Loucy (cell line): Measurements from ENCODE around the gene PDGFD.

ENCODE experiments used
- H2AFZ ChIP-seq: fragments of 200-600 bp; sonication (generic); 2 replicates; pipeline ENCODE4 v1.6.0; 2016; ENCODE audit warnings: antibody characterized with exemption, mild to moderate bottlenecking, low read length, moderate library complexity
- H3F3A ChIP-seq: fragments of 200-600 bp; 2 replicates; pipeline ENCODE4 v1.6.0; 2016; ENCODE audit warnings: antibody characterized with exemption, low read depth, mild to moderate bottlenecking
- H3K27me3 ChIP-seq: fragments of 200-600 bp; sonication (generic); 2 replicates; pipeline ENCODE4 v1.6.1; 2014; ENCODE audit warnings: low read length, mild to moderate bottlenecking; ENCODE audit not compliant: insufficient read depth, poor library complexity, severe bottlenecking
- H3K36me3 ChIP-seq: fragments of 200-600 bp; sonication (generic); 2 replicates; pipeline ENCODE4 v1.6.1; 2016; ENCODE audit warnings: low read length; ENCODE audit not compliant: insufficient read depth
- H3K4me1 ChIP-seq: fragments of 200-600 bp; sonication (generic); 2 replicates; pipeline ENCODE4 v1.5.1; 2014; ENCODE audit warnings: low read length, mild to moderate bottlenecking; ENCODE audit not compliant: insufficient read depth, poor library complexity, severe bottlenecking
- H3K4me2 ChIP-seq: fragments of 200-600 bp; sonication (generic); 2 replicates; pipeline ENCODE4 v1.6.0; 2014; ENCODE audit warnings: antibody characterized with exemption, low read length, low read depth, mild to moderate bottlenecking; ENCODE audit not compliant: poor library complexity, severe bottlenecking
- H3K4me3 ChIP-seq: fragments of 200-600 bp; sonication (generic); 2 replicates; pipeline ENCODE4 v1.5.1; 2014; ENCODE audit warnings: low read length, mild to moderate bottlenecking, mixed read lengths; ENCODE audit not compliant: poor library complexity, severe bottlenecking
- H3K79me2 ChIP-seq: fragments of 200-600 bp; sonication (generic); 2 replicates; pipeline ENCODE4 v1.6.1; 2014; ENCODE audit warnings: low read length; ENCODE audit not compliant: insufficient read depth
- H3K9ac ChIP-seq: fragments of 200-600 bp; sonication (generic); 2 replicates; pipeline ENCODE4 v1.6.0; 2014; ENCODE audit warnings: mild to moderate bottlenecking, low read depth, low read length, moderate library complexity; ENCODE audit not compliant: poor library complexity, severe bottlenecking
- H3K9me2 ChIP-seq: fragments of 200-600 bp; sonication (generic); replicated peaks from 2 replicates; pipeline ENCODE4 v1.6.1; 2016; ENCODE audit warnings: low read depth, low read length, mixed read lengths
- H3K9me3 ChIP-seq: fragments of 200-600 bp; sonication (generic); 2 replicates; pipeline ENCODE4 v1.6.1; 2014; ENCODE audit warnings: mild to moderate bottlenecking, antibody characterized with exemption, low read length, low read depth; ENCODE audit not compliant: insufficient read depth
- H4K20me1 ChIP-seq: fragments of 200-600 bp; sonication (generic); 2 replicates; pipeline ENCODE4 v1.6.0; 2014; ENCODE audit warnings: antibody characterized with exemption, low read length, mild to moderate bottlenecking; ENCODE audit not compliant: insufficient read depth, poor library complexity, severe bottlenecking
- EZH2phosphoT487 ChIP-seq: fragments of 200-600 bp; IDR thresholded peaks from 2 replicates; pipeline ENCODE4 v1.6.1; 2018; ENCODE audit warnings: antibody characterized with exemption, mild to moderate bottlenecking, moderate library complexity, borderline replicate concordance
- TF ChIP-seq, protein P1 (sequence below): fragments of 200-600 bp; sonication (generic); conservative IDR thresholded peaks from 2 replicates; pipeline ENCODE4 v1.5.1; 2014; ENCODE audit warnings: mild to moderate bottlenecking, antibody characterized with exemption, low read length

PDGFD gene

DNA sequence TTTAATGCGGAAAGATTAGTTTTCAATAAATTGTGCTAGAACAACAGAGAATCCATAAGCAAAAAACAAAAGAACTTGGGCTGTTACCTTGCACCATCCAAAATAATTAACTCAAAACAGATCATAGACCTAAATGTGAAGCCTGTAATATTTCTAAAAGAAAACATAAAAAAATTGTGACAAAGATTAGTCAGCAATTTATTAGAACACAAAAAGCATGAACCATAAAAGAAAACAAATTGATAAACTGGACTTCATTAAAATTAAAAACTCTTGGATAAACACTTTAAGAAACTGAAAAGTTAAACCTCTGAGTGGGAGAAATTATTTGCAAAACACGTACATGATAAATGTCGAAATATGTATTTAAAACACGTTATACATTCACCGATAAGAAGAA, 106.0 kb downstream of the PDGFD start:
- H3K4me2 ChIP-seq, result no peak overlapping the region
- no peaks in the 10 kb centered on the region for H3K9me2 ChIP-seq
- no peak overlapping the region for H3K4me3 ChIP-seq
- H3K27me3 ChIP-seq, result no peaks in the 10 kb centered on the region
- H3K9ac ChIP-seq, result no peak overlapping the region
- no peak overlapping the region for H2AFZ ChIP-seq
- TF ChIP-seq EZH2phosphoT487, result no peak
- TF ChIP-seq, protein P1, sequence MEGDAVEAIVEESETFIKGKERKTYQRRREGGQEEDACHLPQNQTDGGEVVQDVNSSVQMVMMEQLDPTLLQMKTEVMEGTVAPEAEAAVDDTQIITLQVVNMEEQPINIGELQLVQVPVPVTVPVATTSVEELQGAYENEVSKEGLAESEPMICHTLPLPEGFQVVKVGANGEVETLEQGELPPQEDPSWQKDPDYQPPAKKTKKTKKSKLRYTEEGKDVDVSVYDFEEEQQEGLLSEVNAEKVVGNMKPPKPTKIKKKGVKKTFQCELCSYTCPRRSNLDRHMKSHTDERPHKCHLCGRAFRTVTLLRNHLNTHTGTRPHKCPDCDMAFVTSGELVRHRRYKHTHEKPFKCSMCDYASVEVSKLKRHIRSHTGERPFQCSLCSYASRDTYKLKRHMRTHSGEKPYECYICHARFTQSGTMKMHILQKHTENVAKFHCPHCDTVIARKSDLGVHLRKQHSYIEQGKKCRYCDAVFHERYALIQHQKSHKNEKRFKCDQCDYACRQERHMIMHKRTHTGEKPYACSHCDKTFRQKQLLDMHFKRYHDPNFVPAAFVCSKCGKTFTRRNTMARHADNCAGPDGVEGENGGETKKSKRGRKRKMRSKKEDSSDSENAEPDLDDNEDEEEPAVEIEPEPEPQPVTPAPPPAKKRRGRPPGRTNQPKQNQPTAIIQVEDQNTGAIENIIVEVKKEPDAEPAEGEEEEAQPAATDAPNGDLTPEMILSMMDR, result no peak
- H3F3A ChIP-seq, result no peaks in the 10 kb centered on the region
- peaks cover 14% of the 10 kb centered on the region for H3K4me1 ChIP-seq
- H3K9me3 ChIP-seq, result no peaks in the 10 kb centered on the region
- H3K36me3 ChIP-seq, result no peaks in the 10 kb centered on the region
- no peaks in the 10 kb centered on the region for H3K79me2 ChIP-seq
- no peaks in the 10 kb centered on the region for H4K20me1 ChIP-seq

DNA sequence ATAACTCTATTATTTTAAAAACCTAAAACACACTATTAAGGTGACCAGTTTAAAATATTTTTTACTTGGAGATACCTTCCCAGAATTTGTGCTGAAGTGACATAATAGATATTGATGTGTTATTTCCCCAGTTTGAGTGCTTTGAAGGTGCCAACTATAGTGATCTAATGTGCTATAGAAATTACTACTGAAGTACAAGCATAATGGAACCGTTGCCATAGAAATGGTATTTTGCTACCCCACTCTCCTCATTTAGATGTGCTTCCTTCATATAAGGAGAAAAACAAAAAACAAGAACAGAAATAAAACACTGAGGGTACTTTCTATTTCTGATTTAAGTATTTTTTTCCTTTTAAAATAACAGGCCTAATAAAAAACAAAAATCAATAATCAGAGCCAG, 108.4 kb downstream of the PDGFD start:
- Histone ChIP-seq H3K4me1 (peaks cover 9% of the 10 kb centered on the region), H4K20me1 (no peaks in the 10 kb centered on the region), H3K9ac (no peak overlapping the region), H3K4me3 (no peak overlapping the region), H3K36me3 (no peaks in the 10 kb centered on the region), H3K9me3 (no peaks in the 10 kb centered on the region), H3K4me2 (no peak overlapping the region), H3K9me2 (no peaks in the 10 kb centered on the region), H3K27me3 (no peaks in the 10 kb centered on the region), H3F3A (no peaks in the 10 kb centered on the region), H2AFZ (no peak overlapping the region), H3K79me2 (no peaks in the 10 kb centered on the region)
- no peak for TF ChIP-seq EZH2phosphoT487
- TF ChIP-seq, protein P1, result no peak

DNA sequence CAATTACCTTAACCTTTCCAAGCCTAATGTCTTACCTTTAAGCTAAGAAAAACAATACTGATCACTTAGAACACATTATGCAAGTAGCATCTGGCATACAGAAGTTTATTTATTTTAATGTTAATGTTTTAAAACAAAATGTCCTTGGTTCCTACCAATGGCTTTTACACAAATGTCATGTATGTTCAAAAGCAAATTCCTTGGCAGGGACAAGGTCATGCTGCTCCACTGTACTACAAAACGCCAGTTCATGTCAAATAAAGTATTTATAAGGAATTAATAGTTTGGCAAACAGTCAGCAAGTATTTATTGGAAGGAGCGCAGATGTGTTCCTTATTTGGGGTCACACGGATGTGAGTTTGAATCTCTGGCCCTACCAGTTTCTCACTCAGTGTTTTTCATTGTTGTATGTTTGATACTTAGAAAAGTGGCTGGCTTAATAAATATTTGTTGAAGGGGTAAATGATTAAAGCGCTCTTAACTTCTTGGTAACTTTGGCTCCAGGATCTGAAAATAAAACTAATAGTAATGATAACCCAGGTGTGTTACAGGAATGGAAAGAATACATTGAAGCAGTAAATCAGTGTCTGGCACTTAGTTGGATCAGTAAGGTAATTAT, 108.9 kb downstream of the PDGFD start:
- Histone ChIP-seq H3K36me3 (no peaks in the 10 kb centered on the region), H3F3A (no peaks in the 10 kb centered on the region), H3K4me1 (peaks cover 6% of the 10 kb centered on the region), H3K4me3 (no peak overlapping the region), H3K4me2 (no peak overlapping the region), H3K27me3 (no peaks in the 10 kb centered on the region), H2AFZ (no peak overlapping the region), H3K9me2 (no peaks in the 10 kb centered on the region), H3K9me3 (no peaks in the 10 kb centered on the region), H3K9ac (no peak overlapping the region), H3K79me2 (no peaks in the 10 kb centered on the region), H4K20me1 (no peaks in the 10 kb centered on the region)
- TF ChIP-seq, protein P1, result no peak
- TF ChIP-seq EZH2phosphoT487, result no peak
